HL-60 (cell line): ENCODE data around the gene IQSEC3.

Experiments
- SPI1 ChIP-seq: IDR thresholded peaks from 2 replicates; pipeline ENCODE4 v1.6.1; 2012; ENCODE audit warnings: low read depth, mild to moderate bottlenecking, borderline replicate concordance
- TF ChIP-seq, protein P1 (sequence below): IDR thresholded peaks from one replicate; pipeline ENCODE4 v1.5.1; 2011; ENCODE audit warnings: low read length, control low read depth, inconsistent platforms; ENCODE audit not compliant: insufficient read depth
- TF ChIP-seq, protein P2 (sequence below): IDR thresholded peaks from 2 replicates; pipeline ENCODE4 v1.6.1; 2012; ENCODE audit warnings: low read depth; ENCODE audit not compliant: insufficient replicate concordance

DNA sequence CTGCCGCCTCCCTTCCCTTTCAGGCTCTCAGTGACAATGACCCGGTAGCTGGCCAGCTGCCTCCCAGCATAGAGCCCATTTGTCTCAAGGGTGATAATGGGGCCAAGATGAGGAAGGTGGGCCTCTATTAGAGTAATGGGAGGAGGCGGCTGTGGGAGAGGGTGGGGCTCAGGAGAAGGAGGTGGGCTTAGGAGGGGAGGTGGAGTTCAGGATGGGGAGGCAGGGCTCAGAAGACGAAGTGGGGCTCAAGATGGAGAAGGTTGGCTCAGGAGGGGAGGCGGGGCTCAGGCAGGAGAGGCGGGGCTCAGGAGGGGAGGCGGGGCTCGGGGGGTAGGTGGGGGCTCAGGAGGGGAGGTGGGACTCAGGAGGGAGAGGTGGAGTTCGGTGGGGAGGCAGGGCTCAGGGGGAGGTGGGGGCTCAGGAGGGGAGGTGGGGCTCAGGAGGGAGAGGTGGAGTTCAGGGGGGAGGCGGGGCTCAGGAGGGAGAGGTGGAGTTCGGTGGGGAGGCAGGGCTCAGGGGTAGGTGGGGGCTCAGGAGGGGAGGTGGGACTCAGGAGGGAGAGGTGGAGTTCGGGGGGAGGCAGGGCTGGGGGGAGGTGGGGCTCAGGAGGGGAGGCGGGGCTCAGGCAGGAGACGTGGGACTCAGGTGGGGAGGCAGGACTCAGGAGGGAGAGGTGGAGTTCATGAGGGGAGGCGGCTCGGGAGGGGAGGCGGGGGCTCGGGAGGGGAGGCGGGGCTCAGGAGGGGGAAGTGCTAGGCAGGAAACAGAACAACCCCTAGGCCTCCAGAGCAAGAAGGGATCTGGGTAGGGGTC, 36.8 kb downstream of the IQSEC3 start:
- TF ChIP-seq, protein P1, sequence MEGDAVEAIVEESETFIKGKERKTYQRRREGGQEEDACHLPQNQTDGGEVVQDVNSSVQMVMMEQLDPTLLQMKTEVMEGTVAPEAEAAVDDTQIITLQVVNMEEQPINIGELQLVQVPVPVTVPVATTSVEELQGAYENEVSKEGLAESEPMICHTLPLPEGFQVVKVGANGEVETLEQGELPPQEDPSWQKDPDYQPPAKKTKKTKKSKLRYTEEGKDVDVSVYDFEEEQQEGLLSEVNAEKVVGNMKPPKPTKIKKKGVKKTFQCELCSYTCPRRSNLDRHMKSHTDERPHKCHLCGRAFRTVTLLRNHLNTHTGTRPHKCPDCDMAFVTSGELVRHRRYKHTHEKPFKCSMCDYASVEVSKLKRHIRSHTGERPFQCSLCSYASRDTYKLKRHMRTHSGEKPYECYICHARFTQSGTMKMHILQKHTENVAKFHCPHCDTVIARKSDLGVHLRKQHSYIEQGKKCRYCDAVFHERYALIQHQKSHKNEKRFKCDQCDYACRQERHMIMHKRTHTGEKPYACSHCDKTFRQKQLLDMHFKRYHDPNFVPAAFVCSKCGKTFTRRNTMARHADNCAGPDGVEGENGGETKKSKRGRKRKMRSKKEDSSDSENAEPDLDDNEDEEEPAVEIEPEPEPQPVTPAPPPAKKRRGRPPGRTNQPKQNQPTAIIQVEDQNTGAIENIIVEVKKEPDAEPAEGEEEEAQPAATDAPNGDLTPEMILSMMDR: no peak
- TF ChIP-seq, protein P2, sequence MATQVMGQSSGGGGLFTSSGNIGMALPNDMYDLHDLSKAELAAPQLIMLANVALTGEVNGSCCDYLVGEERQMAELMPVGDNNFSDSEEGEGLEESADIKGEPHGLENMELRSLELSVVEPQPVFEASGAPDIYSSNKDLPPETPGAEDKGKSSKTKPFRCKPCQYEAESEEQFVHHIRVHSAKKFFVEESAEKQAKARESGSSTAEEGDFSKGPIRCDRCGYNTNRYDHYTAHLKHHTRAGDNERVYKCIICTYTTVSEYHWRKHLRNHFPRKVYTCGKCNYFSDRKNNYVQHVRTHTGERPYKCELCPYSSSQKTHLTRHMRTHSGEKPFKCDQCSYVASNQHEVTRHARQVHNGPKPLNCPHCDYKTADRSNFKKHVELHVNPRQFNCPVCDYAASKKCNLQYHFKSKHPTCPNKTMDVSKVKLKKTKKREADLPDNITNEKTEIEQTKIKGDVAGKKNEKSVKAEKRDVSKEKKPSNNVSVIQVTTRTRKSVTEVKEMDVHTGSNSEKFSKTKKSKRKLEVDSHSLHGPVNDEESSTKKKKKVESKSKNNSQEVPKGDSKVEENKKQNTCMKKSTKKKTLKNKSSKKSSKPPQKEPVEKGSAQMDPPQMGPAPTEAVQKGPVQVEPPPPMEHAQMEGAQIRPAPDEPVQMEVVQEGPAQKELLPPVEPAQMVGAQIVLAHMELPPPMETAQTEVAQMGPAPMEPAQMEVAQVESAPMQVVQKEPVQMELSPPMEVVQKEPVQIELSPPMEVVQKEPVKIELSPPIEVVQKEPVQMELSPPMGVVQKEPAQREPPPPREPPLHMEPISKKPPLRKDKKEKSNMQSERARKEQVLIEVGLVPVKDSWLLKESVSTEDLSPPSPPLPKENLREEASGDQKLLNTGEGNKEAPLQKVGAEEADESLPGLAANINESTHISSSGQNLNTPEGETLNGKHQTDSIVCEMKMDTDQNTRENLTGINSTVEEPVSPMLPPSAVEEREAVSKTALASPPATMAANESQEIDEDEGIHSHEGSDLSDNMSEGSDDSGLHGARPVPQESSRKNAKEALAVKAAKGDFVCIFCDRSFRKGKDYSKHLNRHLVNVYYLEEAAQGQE: no peak
- TF ChIP-seq SPI1: no peak
